Activated CD8-positive, alpha-beta memory T cell treated with anti-CD3 and anti-CD28 coated beads for 36 hours (primary cell): ENCODE results near the gene DOCK8. TPM values are rescaled to one million over a fixed set of nuclear protein-coding genes. Genes with fewer than 3 reads are reported as not detected.

Source experiments
- CTCF ChIA-PET: fragments of 350-600 bp; sonication (Branson Sonifier 250); formaldehyde crosslinking; loops from one replicate; lab custom pipeline; 2021; ENCODE audit warnings: antibody characterized with exemption; lab: Charles Lee
- POLR2A ChIA-PET: fragments of 350-600 bp; sonication (Branson Sonifier 250); formaldehyde crosslinking; loops from one replicate; lab custom pipeline; 2021; ENCODE audit warnings: antibody characterized with exemption; lab: Charles Lee
- total RNA-seq, 2 experiments: library from RNA; stranded (reverse); gene quantifications; one replicate each; pipeline ENCODE4 v1.2.3, GENCODE V29; 2021

The DOCK8 gene
- total RNA-seq, 2 experiments from 2014 or later: 133 to 140 TPM

- ChIA-PET POLR2A (no interaction called here), CTCF (interaction anchor here (0.7 kb wide), 1 partner anchor 474 kb away, joined by 3 read pairs; no protein-coding TSS in a partner anchor)
These were observed 211.6 kb downstream of the DOCK8 start for GRCh38 chr9:426264-426663.

GRCh38 chr9:426976-427375 is 212.3 kb downstream of the DOCK8 start:
- POLR2A ChIA-PET: no interaction called here

GRCh38 chr9:431701-432100 is 217.0 kb downstream of the DOCK8 start:
- ChIA-PET POLR2A (no interaction called here), CTCF (no interaction called here)

More at GRCh38 chr9:426976-427375, 212.3 kb downstream of the DOCK8 start:
- CTCF ChIA-PET: no interaction called here

- ChIA-PET POLR2A (no interaction called here), CTCF (interaction anchor here (1.0 kb wide), 1 partner anchor 12 kb away, joined by 4 read pairs; no protein-coding TSS in a partner anchor)
These were observed 221.8 kb downstream of the DOCK8 start for GRCh38 chr9:436482-436881.

GRCh38 chr9:437066-437465 is 222.4 kb downstream of the DOCK8 start:
- POLR2A ChIA-PET: no interaction called here
- CTCF ChIA-PET: no interaction called here

GRCh38 chr9:437574-438001 is 222.9 kb downstream of the DOCK8 start:
- CTCF ChIA-PET: no interaction called here
- POLR2A ChIA-PET: no interaction called here

GRCh38 chr9:438066-438465 is 223.4 kb downstream of the DOCK8 start:
- POLR2A ChIA-PET: no interaction called here
- CTCF ChIA-PET: no interaction called here

GRCh38 chr9:438961-439768 is 224.5 kb downstream of the DOCK8 start:
- CTCF ChIA-PET: interaction anchor here (0.9 kb wide), 1 partner anchor 9 kb away, joined by 3 read pairs; no protein-coding TSS in a partner anchor
- POLR2A ChIA-PET: no interaction called here

GRCh38 chr9:441126-441525 is 226.5 kb downstream of the DOCK8 start:
- CTCF ChIA-PET: no interaction called here
- POLR2A ChIA-PET: no interaction called here

GRCh38 chr9:444528-444927 is 229.9 kb downstream of the DOCK8 start:
- ChIA-PET POLR2A (no interaction called here), CTCF (no interaction called here)

GRCh38 chr9:445033-445432 is 230.4 kb downstream of the DOCK8 start:
- ChIA-PET CTCF (no interaction called here), POLR2A (no interaction called here)

GRCh38 chr9:446074-446699 is 231.5 kb downstream of the DOCK8 start:
- CTCF ChIA-PET: no interaction called here
- POLR2A ChIA-PET: no interaction called here

GRCh38 chr9:447230-448025 is 232.8 kb downstream of the DOCK8 start:
- ChIA-PET POLR2A (interaction anchor here (0.6 kb wide), 1 partner anchor 226 kb away, joined by 3 read pairs; no protein-coding TSS in a partner anchor), CTCF (interaction anchor here (1.3 kb wide), 1 partner anchor 11 kb away, joined by 3 read pairs; no protein-coding TSS in a partner anchor)

GRCh38 chr9:450057-450456 is 235.4 kb downstream of the DOCK8 start:
- POLR2A ChIA-PET: no interaction called here
- CTCF ChIA-PET: no interaction called here

- ChIA-PET CTCF (no interaction called here), POLR2A (no interaction called here)
These were observed 235.9 kb downstream of the DOCK8 start for GRCh38 chr9:450561-450960.

- ChIA-PET POLR2A (no interaction called here), CTCF (no interaction called here)
These were observed 239.2 kb downstream of the DOCK8 start for GRCh38 chr9:453832-454231.

- POLR2A ChIA-PET: no interaction called here
- CTCF ChIA-PET: no interaction called here
These were observed 241.7 kb downstream of the DOCK8 start for GRCh38 chr9:456365-456764.

- POLR2A ChIA-PET: no interaction called here
- CTCF ChIA-PET: interaction anchor here (1.2 kb wide), 1 partner anchor 11 kb away, joined by 3 read pairs; no protein-coding TSS in a partner anchor
These were observed 243.9 kb downstream of the DOCK8 start for GRCh38 chr9:458590-458989.

GRCh38 chr9:459491-460444 is 245.1 kb downstream of the DOCK8 start:
- POLR2A ChIA-PET: interaction anchor here (1.0 kb wide), 1 partner anchor 11 kb away, joined by 4 read pairs; no protein-coding TSS in a partner anchor
- CTCF ChIA-PET: no interaction called here
